Loucy (cell line): ENCODE results near the gene LYPD1.

Source experiments
- EZH2phosphoT487 ChIP-seq: fragments of 200-600 bp; IDR thresholded peaks from 2 replicates; pipeline ENCODE4 v1.6.1; 2018; ENCODE audit warnings: antibody characterized with exemption, mild to moderate bottlenecking, moderate library complexity, borderline replicate concordance
- TF ChIP-seq, protein P1 (sequence below): fragments of 200-600 bp; sonication (generic); conservative IDR thresholded peaks from 2 replicates; pipeline ENCODE4 v1.5.1; 2014; ENCODE audit warnings: mild to moderate bottlenecking, antibody characterized with exemption, low read length

DNA sequence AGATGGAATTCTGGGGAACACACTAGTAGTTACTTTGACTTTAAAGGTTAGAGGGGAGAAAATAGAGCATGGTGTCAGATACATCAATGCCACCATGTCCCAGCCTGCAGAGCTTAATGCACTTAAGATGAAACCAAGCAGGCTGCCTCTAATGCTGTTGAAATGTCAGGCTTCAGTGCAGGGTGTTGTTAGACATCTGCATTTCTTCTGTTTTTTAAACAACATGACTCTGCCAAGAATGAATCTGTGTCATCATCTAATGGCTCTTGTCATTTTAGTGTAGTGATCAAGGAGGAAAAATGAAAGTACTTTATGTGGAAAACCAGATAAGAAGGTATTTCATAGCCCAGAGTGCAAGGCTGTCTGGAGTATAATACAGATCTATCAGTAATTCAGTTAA lies 29.9 kb downstream of the LYPD1 start:
- TF ChIP-seq, protein P1, sequence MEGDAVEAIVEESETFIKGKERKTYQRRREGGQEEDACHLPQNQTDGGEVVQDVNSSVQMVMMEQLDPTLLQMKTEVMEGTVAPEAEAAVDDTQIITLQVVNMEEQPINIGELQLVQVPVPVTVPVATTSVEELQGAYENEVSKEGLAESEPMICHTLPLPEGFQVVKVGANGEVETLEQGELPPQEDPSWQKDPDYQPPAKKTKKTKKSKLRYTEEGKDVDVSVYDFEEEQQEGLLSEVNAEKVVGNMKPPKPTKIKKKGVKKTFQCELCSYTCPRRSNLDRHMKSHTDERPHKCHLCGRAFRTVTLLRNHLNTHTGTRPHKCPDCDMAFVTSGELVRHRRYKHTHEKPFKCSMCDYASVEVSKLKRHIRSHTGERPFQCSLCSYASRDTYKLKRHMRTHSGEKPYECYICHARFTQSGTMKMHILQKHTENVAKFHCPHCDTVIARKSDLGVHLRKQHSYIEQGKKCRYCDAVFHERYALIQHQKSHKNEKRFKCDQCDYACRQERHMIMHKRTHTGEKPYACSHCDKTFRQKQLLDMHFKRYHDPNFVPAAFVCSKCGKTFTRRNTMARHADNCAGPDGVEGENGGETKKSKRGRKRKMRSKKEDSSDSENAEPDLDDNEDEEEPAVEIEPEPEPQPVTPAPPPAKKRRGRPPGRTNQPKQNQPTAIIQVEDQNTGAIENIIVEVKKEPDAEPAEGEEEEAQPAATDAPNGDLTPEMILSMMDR, result no peak
- no peak for TF ChIP-seq EZH2phosphoT487
